ENCODE data around the gene TMEM98.
"Not testable (repeated sequence)": the region's sequence is repeated elsewhere in the genome, so short reads cannot be mapped to it uniquely, and the experiment has no call there.

DNA sequence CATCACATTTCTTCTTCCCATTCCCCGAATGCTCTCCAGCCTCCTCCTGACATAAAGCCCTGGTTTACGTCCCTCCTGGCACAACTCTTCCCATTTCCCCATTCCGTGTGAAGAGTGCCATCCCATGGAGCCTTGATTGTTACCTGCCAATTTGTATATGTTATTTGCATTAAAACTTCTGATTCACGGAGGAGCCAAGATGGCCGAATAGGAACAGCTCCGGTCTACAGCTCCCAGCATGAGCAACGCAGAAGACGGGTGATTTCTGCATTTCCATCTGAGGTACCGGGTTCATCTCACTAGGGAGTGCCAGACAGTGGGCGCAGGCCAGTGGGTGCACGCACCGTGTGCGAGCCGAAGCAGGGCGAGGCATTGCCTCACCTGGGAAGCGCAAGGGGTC is 41.0 kb upstream of the TMEM98 start:
- TF ChIP-seq POLR2AphosphoS5 (IDR thresholded peaks at IDR 0.05); POLR2A (IDR thresholded peaks at IDR 0.05; ENCODE audit: low read depth): not testable (repeated sequence)
- TF ChIP-seq, protein P1, sequence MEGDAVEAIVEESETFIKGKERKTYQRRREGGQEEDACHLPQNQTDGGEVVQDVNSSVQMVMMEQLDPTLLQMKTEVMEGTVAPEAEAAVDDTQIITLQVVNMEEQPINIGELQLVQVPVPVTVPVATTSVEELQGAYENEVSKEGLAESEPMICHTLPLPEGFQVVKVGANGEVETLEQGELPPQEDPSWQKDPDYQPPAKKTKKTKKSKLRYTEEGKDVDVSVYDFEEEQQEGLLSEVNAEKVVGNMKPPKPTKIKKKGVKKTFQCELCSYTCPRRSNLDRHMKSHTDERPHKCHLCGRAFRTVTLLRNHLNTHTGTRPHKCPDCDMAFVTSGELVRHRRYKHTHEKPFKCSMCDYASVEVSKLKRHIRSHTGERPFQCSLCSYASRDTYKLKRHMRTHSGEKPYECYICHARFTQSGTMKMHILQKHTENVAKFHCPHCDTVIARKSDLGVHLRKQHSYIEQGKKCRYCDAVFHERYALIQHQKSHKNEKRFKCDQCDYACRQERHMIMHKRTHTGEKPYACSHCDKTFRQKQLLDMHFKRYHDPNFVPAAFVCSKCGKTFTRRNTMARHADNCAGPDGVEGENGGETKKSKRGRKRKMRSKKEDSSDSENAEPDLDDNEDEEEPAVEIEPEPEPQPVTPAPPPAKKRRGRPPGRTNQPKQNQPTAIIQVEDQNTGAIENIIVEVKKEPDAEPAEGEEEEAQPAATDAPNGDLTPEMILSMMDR (IDR thresholded peaks at IDR 0.05), result not testable (repeated sequence)

Data from esophagus muscularis mucosa (tissue), 3 donors.